Hematopoietic multipotent progenitor cell treated with erythropoietin and hydrocortisone succinate and interleukin-3 and kit ligand, for 8 days (in vitro differentiated cells): ENCODE data around the gene PADI1.
A peak's percentile ranks its signal among the peaks of the same experiment; 100 is the strongest.

Source experiments
- DNase-seq: peaks from one replicate; pipeline ENCODE4 v3.0.0-alpha.2; 2015

PADI1 gene

DNA sequence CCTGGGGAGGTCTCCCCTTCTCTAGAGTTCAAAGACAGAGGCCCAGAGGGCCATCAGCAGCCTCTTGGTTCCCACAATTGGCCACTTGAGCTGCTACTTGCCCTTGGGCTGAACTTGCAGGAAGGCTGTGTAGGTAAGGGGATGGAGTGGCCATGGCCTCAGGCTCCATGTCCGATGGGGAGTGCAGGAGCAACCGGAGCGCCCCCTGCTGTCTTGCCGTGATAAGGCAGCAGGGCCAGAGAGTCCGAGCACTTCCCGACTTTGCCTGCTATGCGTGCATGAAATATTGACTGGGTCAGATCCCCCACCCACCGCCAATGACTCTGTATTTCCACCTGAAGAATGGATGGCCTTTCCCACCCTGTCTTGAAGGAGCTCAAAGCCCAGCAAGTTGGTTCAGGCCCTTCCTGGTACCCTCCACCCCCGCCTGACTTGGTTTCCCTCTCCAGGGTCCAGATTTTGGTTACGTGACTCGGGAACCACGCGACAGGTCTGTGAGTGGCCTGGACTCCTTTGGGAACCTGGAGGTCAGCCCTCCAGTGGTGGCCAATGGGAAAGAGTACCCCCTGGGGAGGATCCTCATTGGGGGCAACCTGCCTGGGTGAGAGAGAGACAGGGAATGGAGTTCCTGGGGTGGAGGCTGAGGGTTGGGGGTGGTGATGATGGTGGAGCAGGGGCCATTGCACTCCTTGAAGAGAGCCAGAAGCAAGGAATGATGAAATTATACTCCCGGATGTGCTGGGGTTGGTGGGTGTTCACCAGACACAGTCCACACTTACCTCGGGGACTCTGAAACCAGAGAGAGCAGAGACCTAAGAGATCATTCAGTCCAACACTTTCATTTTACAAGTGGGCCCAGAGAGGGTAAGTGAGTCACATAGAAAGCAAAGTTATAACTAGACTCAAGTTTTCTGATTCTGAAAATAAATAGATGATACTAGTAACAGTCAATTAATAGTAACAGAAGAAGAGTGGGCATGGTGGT, 69.5 kb downstream of the PADI1 start:
- peak; percentile 33 for DNase-seq

DNA sequence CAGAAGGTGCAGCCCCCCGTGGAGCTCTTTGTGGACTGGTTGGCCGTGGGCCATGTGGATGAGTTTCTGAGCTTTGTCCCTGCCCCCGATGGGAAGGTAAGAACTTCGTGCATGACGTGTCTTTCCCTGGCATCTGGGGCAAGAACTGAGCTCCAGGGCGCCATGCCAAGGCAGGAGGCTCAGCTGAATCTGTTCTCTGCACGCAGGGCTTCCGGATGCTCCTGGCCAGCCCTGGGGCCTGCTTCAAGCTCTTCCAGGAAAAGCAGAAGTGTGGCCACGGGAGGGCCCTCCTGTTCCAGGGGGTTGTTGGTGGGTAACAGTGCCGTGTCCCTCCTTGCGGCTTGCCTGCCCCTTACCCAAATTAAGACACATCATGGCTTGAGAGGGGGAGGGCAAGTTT, 71.6 kb downstream of the PADI1 start:
- peak; percentile 11 for DNase-seq

DNA sequence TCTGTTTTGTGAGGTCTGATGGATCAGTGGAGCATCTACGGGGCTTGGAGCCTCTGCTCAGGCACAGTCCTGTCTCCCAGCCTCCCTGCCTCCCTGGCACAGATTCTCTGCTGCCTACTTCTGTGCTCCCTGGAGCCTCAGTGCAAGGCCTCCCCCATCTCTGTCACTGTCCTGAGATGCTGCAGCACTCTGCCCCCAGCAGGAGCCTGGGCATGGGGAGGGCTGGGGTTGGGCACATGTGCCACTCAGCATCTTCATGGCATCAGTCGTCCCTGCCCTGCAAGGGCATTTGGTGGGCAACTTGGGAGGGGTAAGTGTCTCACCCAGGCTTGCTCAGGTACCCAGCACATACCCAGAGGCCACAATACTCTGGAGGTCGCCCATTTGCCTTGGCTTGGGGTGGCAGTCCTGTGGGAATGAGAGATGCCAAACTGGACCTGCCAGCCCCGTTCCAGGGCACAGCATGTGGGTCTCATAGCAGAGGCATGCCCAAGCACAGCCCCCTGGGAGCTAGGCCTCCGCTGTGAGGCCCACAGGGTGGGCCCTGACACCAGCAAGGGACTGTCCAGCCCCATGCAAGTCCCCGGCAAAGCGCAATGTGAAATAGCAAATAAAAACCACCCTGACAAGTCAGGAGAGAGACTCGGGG, 72.7 kb downstream of the PADI1 start:
- DNase-seq: no peak

DNA sequence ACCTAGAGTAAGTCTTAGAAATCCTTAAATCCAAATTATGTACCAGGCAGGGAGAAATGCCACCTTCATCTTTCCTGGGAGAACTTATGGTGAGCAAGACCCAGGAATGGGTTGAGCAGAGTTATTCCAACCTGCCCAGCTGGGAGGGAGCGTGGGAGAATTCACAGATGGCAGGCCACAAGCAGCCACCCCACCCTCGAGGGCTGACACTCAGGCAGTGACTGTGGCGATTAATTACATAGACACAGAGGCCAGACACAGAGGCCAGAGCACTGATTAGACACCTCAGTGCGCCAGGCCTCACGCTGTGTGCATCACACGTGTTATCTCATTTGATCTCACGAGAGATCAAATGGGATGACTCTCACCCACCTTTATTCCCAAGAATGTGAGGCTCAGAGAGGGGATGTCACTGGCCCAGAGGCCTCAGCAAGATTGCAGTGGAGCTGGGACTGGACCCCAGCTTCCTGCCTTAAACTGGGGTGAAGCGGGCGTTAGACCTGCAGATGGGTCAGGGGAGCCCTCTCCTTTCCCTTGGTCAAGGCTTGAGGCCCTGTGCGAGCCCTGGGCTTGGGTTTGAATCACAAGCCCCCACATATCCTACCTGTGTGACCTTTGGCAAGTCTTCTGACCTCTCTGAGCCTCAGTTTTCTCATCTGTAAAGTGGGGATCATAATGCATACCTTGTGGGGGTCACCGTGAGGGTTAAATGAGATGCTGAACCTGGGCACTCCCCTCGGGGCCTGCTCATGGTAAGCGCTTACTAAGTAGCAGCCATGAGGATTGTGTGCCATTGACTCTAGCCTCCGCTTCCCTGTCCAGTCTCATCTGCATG, 74.3 kb downstream of the PADI1 start:
- no peak for DNase-seq

DNA sequence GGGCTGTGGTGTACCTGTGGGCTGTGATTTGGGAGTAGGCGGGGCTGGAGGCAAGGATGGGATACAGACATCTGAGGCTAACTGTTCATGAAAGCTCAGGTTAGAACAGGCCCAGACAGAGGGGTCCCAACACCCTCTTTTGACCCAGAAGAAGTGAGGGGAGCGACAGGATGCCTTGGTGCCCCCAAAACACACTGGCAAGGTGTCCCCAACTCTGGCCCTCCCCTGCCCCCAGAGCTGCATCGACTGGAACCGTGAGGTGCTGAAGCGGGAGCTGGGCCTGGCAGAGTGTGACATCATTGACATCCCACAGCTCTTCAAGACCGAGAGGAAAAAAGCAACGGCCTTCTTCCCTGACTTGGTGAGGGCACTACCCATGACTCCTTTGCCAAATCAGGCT, 75.5 kb downstream of the PADI1 start:
- DNase-seq: no peak

DNA sequence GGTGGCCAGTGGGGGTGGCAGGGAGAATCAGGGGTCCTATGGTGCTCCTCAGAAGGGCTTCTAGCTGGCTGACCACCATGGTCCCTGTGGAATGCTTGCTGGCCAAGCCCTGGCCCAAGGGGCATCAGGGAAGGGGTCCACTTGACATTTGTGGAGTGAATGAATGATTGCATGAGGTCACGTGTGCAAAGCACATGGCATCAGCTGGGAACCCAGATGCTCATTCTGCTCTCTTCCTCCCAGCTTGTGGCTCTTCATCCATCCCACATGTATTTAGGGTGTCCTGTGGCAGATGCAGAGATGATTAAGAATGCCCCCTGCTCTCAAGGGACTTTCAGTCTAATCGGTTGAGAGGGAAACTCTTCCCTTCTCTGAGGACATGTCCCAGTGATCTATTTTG, 76.0 kb downstream of the PADI1 start:
- DNase-seq: no peak

DNA sequence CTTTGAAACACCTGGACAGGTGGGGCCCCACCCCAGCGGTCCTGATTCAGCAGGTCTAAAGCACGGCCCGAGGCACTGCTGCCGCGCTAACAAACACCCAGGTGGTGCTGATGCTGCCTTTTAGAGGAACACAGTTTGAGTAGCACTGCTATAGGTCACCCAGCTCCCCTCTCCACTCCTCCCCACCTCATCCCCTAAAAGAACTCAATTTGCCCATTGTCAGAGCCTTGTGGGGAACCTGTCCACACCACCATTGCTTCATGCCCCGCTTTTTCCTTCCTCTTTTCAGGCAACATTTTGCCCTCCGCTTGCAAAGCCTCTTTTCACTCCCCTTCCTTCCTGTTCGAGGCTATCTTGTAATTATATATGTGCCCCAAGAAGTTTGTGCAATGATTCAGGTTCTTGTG, 76.8 kb downstream of the PADI1 start:
- DNase-seq: peak; percentile 29

DNA sequence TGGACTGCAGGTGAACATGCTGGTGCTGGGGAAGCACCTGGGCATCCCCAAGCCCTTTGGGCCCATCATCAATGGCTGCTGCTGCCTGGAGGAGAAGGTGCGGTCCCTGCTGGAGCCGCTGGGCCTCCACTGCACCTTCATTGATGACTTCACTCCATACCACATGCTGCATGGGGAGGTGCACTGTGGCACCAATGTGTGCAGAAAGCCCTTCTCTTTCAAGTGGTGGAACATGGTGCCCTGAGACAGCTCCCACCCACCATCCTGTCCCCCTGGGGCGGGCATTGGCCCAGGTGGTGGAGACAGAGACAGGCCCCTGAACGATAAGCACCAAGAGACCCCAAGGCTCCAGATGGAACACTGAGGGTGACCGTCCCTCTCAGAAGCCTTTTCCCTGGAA, 77.9 kb downstream of the PADI1 start:
- DNase-seq: no peak

DNA sequence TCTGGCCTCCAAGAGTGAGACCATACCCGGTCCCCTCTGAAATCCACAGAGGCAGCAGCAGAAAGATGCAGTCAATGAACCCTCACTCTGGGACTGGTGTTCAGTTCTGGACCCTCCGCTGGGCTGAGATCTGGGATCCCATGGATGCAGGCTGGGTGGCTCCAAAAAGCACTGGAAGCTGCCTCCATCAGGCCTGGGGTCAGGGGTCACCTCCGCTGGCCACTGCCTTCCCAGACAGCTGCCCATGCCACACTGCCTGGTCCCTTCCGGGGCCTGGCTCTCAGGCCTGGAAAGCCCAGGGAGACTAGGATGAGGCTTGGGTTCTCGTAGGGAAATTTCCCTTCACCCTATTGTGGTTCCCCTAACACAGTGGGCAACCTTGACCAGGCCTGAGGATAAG, 81.7 kb downstream of the PADI1 start:
- DNase-seq: no peak

DNA sequence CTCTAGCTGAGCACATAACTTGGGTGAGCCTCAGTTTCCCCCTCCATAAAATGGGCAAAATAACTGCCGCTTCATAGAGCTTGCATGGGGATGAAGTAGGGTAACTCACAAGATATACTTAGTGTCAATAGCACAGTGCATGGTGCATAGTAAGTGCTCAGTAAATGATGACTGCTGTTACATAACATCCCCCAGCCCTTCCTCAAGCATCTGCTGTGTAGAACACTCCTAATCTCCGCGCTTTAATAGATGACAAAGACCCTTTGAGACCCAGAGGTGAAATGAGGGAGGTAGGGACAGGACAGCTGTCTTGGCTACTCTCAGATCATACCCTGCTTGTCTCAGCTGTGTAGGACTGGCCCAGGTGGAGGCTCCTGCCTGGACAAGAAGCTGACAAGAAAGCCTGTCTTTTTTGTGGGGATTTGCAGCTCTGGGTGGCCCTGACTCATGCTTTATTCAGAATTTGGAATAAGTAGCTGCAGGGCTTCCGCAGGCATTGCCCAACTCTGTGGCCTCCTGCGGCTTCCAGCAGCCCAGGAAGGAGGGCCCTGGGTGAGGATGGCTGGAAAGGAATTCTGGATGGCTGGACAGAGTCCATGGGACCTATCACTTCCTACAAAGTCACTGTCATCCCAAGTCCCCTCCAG, 82.3 kb downstream of the PADI1 start:
- no peak for DNase-seq

DNA sequence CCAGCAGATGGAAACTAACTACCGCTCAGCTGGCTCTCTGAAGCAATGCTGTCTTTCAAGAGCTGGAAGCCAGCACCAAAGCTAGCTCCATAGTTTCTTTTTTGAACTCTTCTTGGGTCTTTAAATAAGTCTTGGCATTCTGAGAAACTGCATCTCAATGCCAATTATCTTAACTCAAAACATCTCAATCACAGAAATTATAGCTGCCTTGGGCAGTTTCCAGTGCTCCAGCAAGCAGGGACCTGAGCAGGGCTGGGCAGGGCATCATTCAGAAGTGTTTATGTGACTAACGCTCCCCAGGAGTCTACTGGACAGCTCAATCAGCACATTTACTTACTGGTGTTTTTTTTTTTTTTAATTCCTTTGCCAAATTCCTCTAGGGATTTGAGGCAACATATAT, 84.8 kb downstream of the PADI1 start:
- DNase-seq: no peak

DNA sequence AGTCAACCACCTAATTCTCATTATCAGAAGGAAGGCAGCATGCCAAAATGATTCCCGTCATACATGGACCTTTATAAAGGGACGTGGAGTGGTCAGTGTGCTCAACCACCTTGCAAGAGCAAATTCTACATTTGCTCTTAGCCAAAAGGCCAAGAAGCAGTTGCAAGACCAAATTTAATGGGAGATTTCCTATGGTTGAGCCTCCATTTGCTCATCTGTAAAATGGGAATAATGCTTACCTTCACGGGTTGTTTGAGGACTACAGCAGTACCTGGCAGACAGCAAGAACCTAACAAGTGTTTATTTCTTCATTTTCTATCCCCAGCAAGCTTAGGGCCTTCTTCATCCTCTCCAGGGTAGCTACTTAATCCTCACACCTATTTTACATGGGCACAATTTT, 85.6 kb downstream of the PADI1 start:
- DNase-seq: no peak

DNA sequence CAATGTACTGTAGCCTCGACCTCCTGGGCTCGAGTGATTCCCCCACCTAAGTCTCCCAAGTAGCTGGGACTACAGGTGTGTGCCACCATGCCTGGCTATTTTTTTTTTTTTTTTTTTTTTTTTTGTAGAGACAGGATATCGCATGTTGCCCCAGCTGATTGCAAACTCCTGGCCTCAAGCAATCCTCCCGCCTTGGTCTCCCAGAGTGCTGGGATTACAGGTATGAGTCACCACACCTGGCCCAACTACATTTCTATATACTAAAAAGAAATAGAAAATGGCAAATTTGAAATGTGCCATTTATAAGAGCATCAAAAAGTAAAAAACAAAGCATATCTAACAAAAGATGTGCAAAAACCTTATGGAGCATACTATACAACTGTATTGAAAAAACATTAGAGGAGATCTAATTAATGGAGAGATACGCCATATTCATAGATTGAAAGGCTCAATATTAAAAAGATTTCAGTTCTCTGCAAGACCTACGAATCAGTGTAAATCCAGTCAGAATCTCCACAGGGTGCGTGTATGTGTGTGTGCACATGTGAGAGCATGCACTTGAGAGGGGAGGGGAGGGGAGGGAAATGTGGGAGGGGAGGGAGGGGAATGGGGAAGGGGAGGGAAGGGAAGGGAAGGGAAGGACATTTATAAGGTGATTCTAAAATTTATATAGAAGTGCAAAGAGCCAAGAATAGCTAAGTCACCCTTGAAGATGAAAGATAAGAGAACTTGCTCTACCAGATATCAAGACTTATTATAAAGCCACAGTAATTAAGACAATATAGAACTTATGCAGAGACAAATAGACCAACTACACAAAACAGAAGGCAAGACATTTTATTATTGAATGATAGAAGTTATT, 87.6 kb downstream of the PADI1 start:
- DNase-seq: no peak

DNA sequence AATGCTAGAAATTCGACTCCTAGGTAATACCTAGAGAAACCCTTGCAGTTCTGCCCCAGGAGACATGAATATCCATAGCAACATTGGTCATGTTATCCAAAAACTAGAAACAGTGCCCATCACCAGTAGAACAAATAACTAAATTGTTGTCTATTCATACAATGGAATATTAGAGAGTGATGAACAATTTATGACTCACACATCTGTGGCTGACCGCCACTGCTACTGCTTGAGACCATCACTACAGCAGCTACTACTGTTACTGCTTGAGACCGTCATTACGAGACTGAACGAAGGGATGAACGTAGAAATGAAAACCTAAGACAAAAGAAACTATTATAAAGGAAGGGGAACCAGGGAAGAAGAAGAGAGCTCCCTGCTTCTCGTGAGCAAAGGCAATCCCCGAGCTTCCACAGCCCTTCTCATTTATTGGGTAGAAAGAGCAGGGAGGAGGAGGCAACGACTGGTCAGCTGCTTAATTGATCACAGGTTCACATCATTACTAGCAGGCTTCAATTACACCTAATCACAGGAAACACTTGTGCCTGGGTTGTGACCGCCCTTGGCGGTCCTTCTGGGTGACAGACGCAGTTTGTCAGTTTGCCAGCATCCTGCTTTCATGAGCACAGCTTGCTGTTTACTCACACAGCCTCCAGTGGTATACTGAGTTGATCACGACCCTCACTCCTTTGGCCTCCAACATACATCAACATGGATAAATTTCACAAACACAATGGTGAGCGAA, 88.9 kb downstream of the PADI1 start:
- no peak for DNase-seq

DNA sequence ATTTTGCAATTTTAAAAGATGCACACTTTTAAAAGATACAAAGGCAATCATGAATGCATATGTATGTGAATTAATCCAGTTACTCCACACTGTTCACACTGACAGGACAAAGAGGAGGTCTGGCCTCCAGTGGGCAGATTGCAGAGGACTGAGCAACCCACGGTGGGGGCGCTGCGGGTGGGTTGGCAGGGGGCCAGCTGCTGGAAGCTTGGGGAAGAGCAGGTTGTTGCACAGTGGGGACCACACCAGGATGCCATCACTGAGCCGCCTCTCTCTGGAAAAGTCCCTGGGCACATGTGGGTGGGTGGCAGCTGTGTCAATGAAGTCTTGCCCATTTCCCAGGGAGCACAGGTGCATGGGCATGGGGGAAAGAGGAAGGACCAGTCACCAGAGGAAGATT, 90.4 kb downstream of the PADI1 start:
- no peak for DNase-seq
